H1 (cell line): ENCODE results near the gene CEP128. TPM values are rescaled to one million over a fixed set of nuclear protein-coding genes. Genes with fewer than 3 reads are reported as not detected.

ENCODE experiments used
- CTCF ChIA-PET: fragments of 300-600 bp; sonication (Branson Sonifier 250); formaldehyde crosslinking; loops from one replicate; lab custom pipeline; 2021; ENCODE audit not compliant: partially characterized antibody; lab: Charles Lee
- POLR2A ChIA-PET: fragments of 300-600 bp; sonication (Branson Sonifier 250); formaldehyde crosslinking; loops from one replicate; lab custom pipeline; 2021; ENCODE audit warnings: inconsistent platforms; ENCODE audit not compliant: partially characterized antibody; lab: Charles Lee
- DNase-seq, 2 experiments: peaks; one replicate each; pipeline versions ENCODE4 v3.0.0 to v3.0.0-alpha.2; 2010 to 2022; ENCODE audit warnings: low spot score in 2 of 2, low read depth in 1 of 2, mixed read lengths in 1 of 2
- FAIRE-seq: peaks from 2 replicates; lab custom pipeline; 2011; peaks lifted over from hg19 to GRCh38; lab: Jason Lieb, UNC
- H2AFZ ChIP-seq: 2 replicates; pipeline ENCODE4 v1.8.1; 2012; ENCODE audit warnings: low read length, inconsistent platforms
- H2AK5ac ChIP-seq: 2 replicates; pipeline ENCODE4 v1.6.1; 2013; ENCODE audit warnings: low read depth, low read length
- H2BK120ac ChIP-seq: replicated peaks from 2 replicates; pipeline ENCODE3; 2013; ENCODE audit warnings: low read depth, low read length, inconsistent platforms
- H2BK12ac ChIP-seq: 2 replicates; pipeline ENCODE4 v1.6.1; 2013; ENCODE audit warnings: low read depth, low read length
- H2BK15ac ChIP-seq: 2 replicates; pipeline ENCODE4 v1.6.1; 2013; ENCODE audit warnings: low read length
- H2BK20ac ChIP-seq: 2 replicates; pipeline ENCODE4 v1.6.1; 2013; ENCODE audit warnings: low read length
- H2BK5ac ChIP-seq: 2 replicates; pipeline ENCODE4 v1.6.1; 2013; ENCODE audit warnings: low read depth, low read length
- H3K14ac ChIP-seq: 2 replicates; pipeline ENCODE4 v1.6.1; 2013; ENCODE audit warnings: inconsistent platforms; ENCODE audit not compliant: insufficient read length
- H3K18ac ChIP-seq: 2 replicates; pipeline ENCODE4 v1.6.1; 2013; ENCODE audit warnings: low read length; ENCODE audit errors: extremely low read depth
- H3K23ac ChIP-seq: 2 replicates; pipeline ENCODE4 v1.6.1; 2013; ENCODE audit warnings: inconsistent platforms; ENCODE audit not compliant: insufficient read length
- H3K23me2 ChIP-seq: 2 replicates; pipeline ENCODE4 v1.6.1; 2013; ENCODE audit warnings: low read depth, low read length
- H3K27ac ChIP-seq: 2 replicates; pipeline ENCODE4 v1.6.1; 2011; ENCODE audit warnings: low read depth, low read length, inconsistent platforms
- H3K27me3 ChIP-seq, 4 experiments: replicated peaks in 1 of 4; 1 replicate in 1 of 4; 2 replicates in 3 of 4; pipeline versions ENCODE4 v1.6.1 to v1.8.1; 2011 to 2013; ENCODE audit warnings: low read length in 3 of 4, mild to moderate bottlenecking in 3 of 4, inconsistent platforms in 2 of 4, mixed read lengths in 2 of 4, moderate library complexity in 1 of 4; ENCODE audit not compliant: control insufficient read depth in 3 of 4, insufficient read depth in 3 of 4; ENCODE audit errors: extremely low read depth in 1 of 4
- H3K36me3 ChIP-seq, 4 experiments: 2 replicates each; pipeline versions ENCODE4 v1.6.1 to v1.8.1; 2011 to 2013; ENCODE audit warnings: mild to moderate bottlenecking in 4 of 4, low read length in 3 of 4, moderate library complexity in 2 of 4, control low read depth in 1 of 4, inconsistent platforms in 1 of 4; ENCODE audit not compliant: insufficient read depth in 4 of 4, control insufficient read depth in 2 of 4
- H3K4ac ChIP-seq: replicated peaks from 2 replicates; pipeline ENCODE3; 2013; ENCODE audit warnings: low read length, low read depth, mixed read lengths, inconsistent platforms; ENCODE audit not compliant: insufficient read length
- H3K4me1 ChIP-seq, 4 experiments: replicated peaks in 1 of 4; 1 replicate in 1 of 4; 2 replicates in 3 of 4; pipeline versions ENCODE4 v1.6.1 to v1.8.1; 2011 to 2013; ENCODE audit warnings: low read length in 3 of 4, inconsistent platforms in 2 of 4, mixed read lengths in 1 of 4; ENCODE audit not compliant: insufficient read depth in 4 of 4, control insufficient read depth in 3 of 4
- H3K4me2 ChIP-seq, 2 experiments: 2 replicates each; pipeline versions ENCODE4 v1.6.1 to v1.8.1; 2011 to 2013; ENCODE audit warnings: low read depth in 2 of 2, low read length in 2 of 2, control low read depth in 1 of 2, inconsistent platforms in 1 of 2, mild to moderate bottlenecking in 1 of 2; ENCODE audit not compliant: insufficient read depth in 1 of 2
- H3K4me3 ChIP-seq, 4 experiments: fragments of 200-600, 300-600 bp in 1 of 4; sonication (generic), shearing (Covaris generic), sonication (Bioruptor Twin) in 1 of 4; 2 replicates each; pipeline versions ENCODE4 v1.5.1 to v1.8.1; 2011 to 2016; ENCODE audit warnings: low read length in 4 of 4, low read depth in 3 of 4, control low read depth in 2 of 4, inconsistent platforms in 2 of 4, mild to moderate bottlenecking in 2 of 4, mixed read lengths in 1 of 4, moderate library complexity in 1 of 4; ENCODE audit not compliant: insufficient read depth in 2 of 4; ENCODE audit errors: extremely low read depth in 1 of 4
- H3K56ac ChIP-seq: replicated peaks from 2 replicates; pipeline ENCODE3; 2013; ENCODE audit warnings: low read depth, mild to moderate bottlenecking, mixed read lengths, low read length, inconsistent platforms; ENCODE audit not compliant: insufficient read length
- H3K79me1 ChIP-seq: 2 replicates; pipeline ENCODE4 v1.6.1; 2013; ENCODE audit warnings: low read depth, low read length, control low read depth
- H3K79me2 ChIP-seq, 2 experiments: 2 replicates each; pipeline versions ENCODE4 v1.6.1 to v1.8.1; 2012 to 2013; ENCODE audit warnings: low read length in 2 of 2, mild to moderate bottlenecking in 2 of 2, inconsistent platforms in 1 of 2; ENCODE audit not compliant: insufficient read depth in 2 of 2, control insufficient read depth in 1 of 2
- H3K9ac ChIP-seq, 4 experiments: replicated peaks in 1 of 4; 1 replicate in 1 of 4; 2 replicates in 3 of 4; pipeline versions ENCODE4 v1.6.1 to v1.8.1; 2011 to 2013; ENCODE audit warnings: low read depth in 3 of 4, low read length in 3 of 4, control low read depth in 2 of 4, mild to moderate bottlenecking in 2 of 4, moderate library complexity in 2 of 4, inconsistent platforms in 1 of 4; ENCODE audit errors: extremely low read depth in 1 of 4
- H3K9me3 ChIP-seq, 2 experiments: 2 replicates each; pipeline versions ENCODE4 v1.6.1 to v1.8.1; 2012 to 2013; ENCODE audit warnings: mild to moderate bottlenecking in 2 of 2, moderate library complexity in 2 of 2, control low read depth in 1 of 2, inconsistent platforms in 1 of 2, low read depth in 1 of 2, low read length in 1 of 2, mixed read lengths in 1 of 2; ENCODE audit not compliant: insufficient read depth in 2 of 2
- H4K20me1 ChIP-seq, 2 experiments: replicated peaks in 1 of 2; 2 replicates each; pipeline versions ENCODE3 to v1.8.1; 2011 to 2013; ENCODE audit warnings: inconsistent platforms in 2 of 2, low read length in 2 of 2, mild to moderate bottlenecking in 1 of 2; ENCODE audit not compliant: insufficient read depth in 2 of 2, control insufficient read depth in 1 of 2
- H4K5ac ChIP-seq: 2 replicates; pipeline ENCODE4 v1.6.1; 2013; ENCODE audit warnings: low read length, low read depth, mixed read lengths, inconsistent platforms; ENCODE audit not compliant: insufficient read length
- H4K8ac ChIP-seq: 2 replicates; pipeline ENCODE4 v1.8.0; 2013; ENCODE audit warnings: mild to moderate bottlenecking, moderate library complexity, low read length, inconsistent platforms; ENCODE audit not compliant: insufficient read depth; ENCODE audit errors: extremely low read depth
- H4K91ac ChIP-seq: replicated peaks from 2 replicates; pipeline ENCODE3; 2013; ENCODE audit warnings: low read length, mixed read lengths, inconsistent platforms; ENCODE audit not compliant: insufficient read length
- CBX5 ChIP-seq: fragments of 300-800, 300-1000 bp; sonication (generic); IDR thresholded peaks from 2 replicates; pipeline ENCODE4 v1.7.1; 2016; ENCODE audit warnings: antibody characterized with exemption, low read length, low read depth
- CHD2 ChIP-seq: IDR thresholded peaks from 2 replicates; pipeline ENCODE4 v1.6.1; 2012; ENCODE audit warnings: low read length, improper control_type of control experiment
- CTCF ChIP-seq, 3 experiments: IDR thresholded peaks; 1 replicate in 2 of 3; 2 replicates in 1 of 3; pipeline versions ENCODE4 v1.5.1 to v1.6.1; 2011; ENCODE audit warnings: low read length in 3 of 3, mild to moderate bottlenecking in 3 of 3, inconsistent platforms in 2 of 3, low read depth in 1 of 3, moderate library complexity in 1 of 3; ENCODE audit not compliant: insufficient read depth in 1 of 3; ENCODE audit errors: control extremely low read depth in 1 of 3
- EGR1 ChIP-seq: IDR thresholded peaks from 2 replicates; pipeline ENCODE4 v1.6.1; 2011; ENCODE audit warnings: low read depth, low read length, borderline replicate concordance
- POLR2A ChIP-seq, 2 experiments: IDR thresholded peaks; 1 replicate in 1 of 2; 2 replicates in 1 of 2; pipeline ENCODE4 v1.6.1; 2011; ENCODE audit warnings: low read depth in 2 of 2, low read length in 2 of 2, mild to moderate bottlenecking in 2 of 2; ENCODE audit errors: control extremely low read depth in 1 of 2
- RXRA ChIP-seq: IDR thresholded peaks from 2 replicates; pipeline ENCODE4 v1.6.1; 2011; ENCODE audit warnings: low read depth, mild to moderate bottlenecking, low read length, moderate library complexity; ENCODE audit not compliant: insufficient read depth
- SP2 ChIP-seq: IDR thresholded peaks from 2 replicates; pipeline ENCODE4 v1.6.1; 2012; ENCODE audit warnings: mild to moderate bottlenecking, low read length, inconsistent platforms
- SUZ12 ChIP-seq: fragments of 200-600 bp; sonication (generic); IDR thresholded peaks from 2 replicates; pipeline ENCODE4 v1.6.1; 2012; ENCODE audit warnings: mild to moderate bottlenecking, inconsistent platforms, low read length, moderate library complexity, mixed read lengths
- TCF12 ChIP-seq: IDR thresholded peaks from 2 replicates; pipeline ENCODE4 v1.6.1; 2011; ENCODE audit warnings: low read depth, mild to moderate bottlenecking, low read length
- TEAD4 ChIP-seq: IDR thresholded peaks from 2 replicates; pipeline ENCODE4 v1.6.1; 2012; ENCODE audit warnings: low read depth, low read length, inconsistent platforms, mixed read lengths
- WGBS, 2 experiments: shearing (Covaris generic) in 1 of 2; methylation state at CpG; one replicate each; pipeline versions ENCODE4 v1.1.6 to v1.1.7; 2013 to 2015; ENCODE audit warnings: low lambda C conversion rate in 2 of 2, mixed read lengths in 2 of 2, inconsistent platforms in 1 of 2, low coverage in 1 of 2, missing lambda C conversion rate in 1 of 2; ENCODE audit not compliant: insufficient replicate concordance in 2 of 2, insufficient coverage in 1 of 2, insufficient read length in 1 of 2; ENCODE audit errors: extremely low coverage in 1 of 2, missing lambda C conversion rate in 1 of 2; 5-methylcytosine and 5-hydroxymethylcytosine counted together
- polyA plus RNA-seq, 7 experiments: library from polyadenylated mRNA; depleted of rRNA in 3 of 7; stranded (reverse) in 5 of 7; unstranded in 2 of 7; fragments of >200 nt in 5 of 7; fragments of 200-250 nt in 2 of 7; gene quantifications; 1 replicate in 5 of 7; 2 replicates in 1 of 7; 4 replicates in 1 of 7; pipeline versions ENCODE4 v1.2.1 to v1.2.3, GENCODE V29; 2011 to 2013; ENCODE audit warnings: missing spikeins in 2 of 7, mixed read lengths in 2 of 7
- total RNA-seq: library from RNA; stranded (reverse); fragmentation: NEBNext Ultra II Directional; extraction: Animal tissue kit (Norgen Biotek cat#: 25700); gene quantifications from 2 replicates; pipeline ENCODE4 v1.2.1, GENCODE V29; 2021

The CEP128 gene
- total and polyA plus RNA-seq, 2 of the 8 experiments (the other 6 are each of a cell fraction or from before 2014, with no cell fraction given) = 1.9 to 17.0 TPM

- H3K14ac ChIP-seq = no peak overlapping the region
- no peak overlapping the region for H2BK12ac ChIP-seq
- ChIA-PET CTCF (interaction anchor here (0.6 to 1.8 kb wide), 2 partner anchors 16 to 142 kb away, joined by 4 to 6 read pairs; no protein-coding TSS in a partner anchor), POLR2A (no interaction called here)
- no peak overlapping the region for H2BK120ac ChIP-seq
- no peak overlapping the region for H2AK5ac ChIP-seq
- no peak overlapping the region for H3K56ac ChIP-seq
- H4K91ac ChIP-seq = no peak overlapping the region
- no peaks in the 10 kb centered on the region for H3K4me1 ChIP-seq
- FAIRE-seq (no peak), DNase-seq (no peak)
- no peak overlapping the region for H3K27ac ChIP-seq
- no peak overlapping the region for H2AFZ ChIP-seq
- no peak overlapping the region for H2BK5ac ChIP-seq
- H2BK20ac ChIP-seq = no peak overlapping the region
- no peak overlapping the region for H2BK15ac ChIP-seq
- H3K9me3 ChIP-seq = no peaks in the 10 kb centered on the region
- H3K18ac ChIP-seq = no peak overlapping the region
- TF ChIP-seq CBX5 (no peak), TCF12 (no peak), TEAD4 (no peak), EGR1 (no peak), POLR2A (IDR thresholded peaks at IDR 0.05; ENCODE audit: control extremely low read depth in 1 of 2, low read depth in 2 of 2, low read length in 2 of 2) (no peak), SUZ12 (no peak), CHD2 (no peak), SP2 (no peak), CTCF (IDR thresholded peaks at IDR 0.05; ENCODE audit: control extremely low read depth in 1 of 3, insufficient read depth in 1 of 3, low read depth in 1 of 3, low read length in 3 of 3) (no peak), RXRA (no peak)
- no peak overlapping the region for H4K8ac ChIP-seq
- H3K4ac ChIP-seq = no peak overlapping the region
- no peaks in the 10 kb centered on the region for H3K23me2 ChIP-seq
- H3K79me2 ChIP-seq = no peaks in the 10 kb centered on the region
- H3K79me1 ChIP-seq = no peaks in the 10 kb centered on the region
- H4K5ac ChIP-seq = no peak overlapping the region
- 95% methylated on average over 2 of the region's 2 CpGs; no CpG with 5 or more reads in 1 of the 2 experiments for WGBS, 2 experiments
- H4K20me1 ChIP-seq = no peaks in the 10 kb centered on the region
- no peak overlapping the region for H3K4me2 ChIP-seq
- H3K9ac ChIP-seq = no peak overlapping the region
- no peak overlapping the region for H3K4me3 ChIP-seq
- no peak overlapping the region for H3K23ac ChIP-seq
- no peaks in the 10 kb centered on the region for H3K36me3 ChIP-seq
- H3K27me3 ChIP-seq = no peaks in the 10 kb centered on the region
Measured at GRCh38 chr14:80498533-80498932, 443.0 kb downstream of the CEP128 start.
